Measurements from ENCODE around the gene IVNS1ABP.
"Not testable (repeated sequence)": the region's sequence is repeated elsewhere in the genome, so short reads cannot be mapped to it uniquely, and the experiment has no call there.

The IVNS1ABP gene

DNA sequence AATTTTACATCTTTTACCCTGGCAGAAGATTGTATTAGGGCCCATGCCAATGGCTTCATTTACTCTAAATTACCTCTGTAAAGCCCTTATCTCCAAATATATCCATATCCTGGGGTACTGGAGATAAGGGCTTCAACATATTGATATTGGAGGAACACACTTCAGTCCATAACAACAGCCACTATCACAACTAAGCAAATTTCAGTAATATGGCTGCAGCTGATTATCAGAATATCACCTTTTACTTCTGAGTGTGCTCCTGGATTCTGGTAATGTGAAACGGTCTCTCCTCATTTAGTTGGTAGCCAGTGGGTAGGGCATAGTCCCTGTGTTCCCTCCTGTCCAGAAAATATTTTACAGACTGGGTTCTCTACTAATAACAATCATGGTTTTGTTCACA lies 53.3 kb downstream of the IVNS1ABP start:
- no peak for DNase-seq (ENCODE audit: low read depth)
- H3K4me3 ChIP-seq (ENCODE audit: low read depth, low read length), result no peak overlapping the region

DNA sequence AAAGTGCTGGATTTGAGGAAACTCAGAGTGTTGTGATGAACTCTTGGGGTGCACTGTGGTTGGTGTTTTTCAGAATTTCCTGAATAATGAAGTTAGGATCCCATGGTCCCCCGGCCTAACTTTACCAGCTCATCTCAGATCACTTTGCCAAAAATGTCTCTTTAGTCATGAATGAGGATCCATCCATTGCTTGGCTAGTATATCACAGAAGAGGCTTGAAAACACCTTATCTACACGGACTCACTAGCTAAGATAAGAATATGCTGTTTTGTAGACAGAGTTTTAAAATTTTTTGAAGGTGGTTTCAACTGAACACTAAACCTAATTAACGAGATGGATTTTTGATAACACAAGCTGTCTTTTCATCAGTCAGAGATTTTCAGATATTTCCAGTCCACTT lies 53.8 kb downstream of the IVNS1ABP start:
- DNase-seq (ENCODE audit: low read depth), result no peak
- H3K4me3 ChIP-seq (ENCODE audit: low read depth, low read length), result no peak overlapping the region

DNA sequence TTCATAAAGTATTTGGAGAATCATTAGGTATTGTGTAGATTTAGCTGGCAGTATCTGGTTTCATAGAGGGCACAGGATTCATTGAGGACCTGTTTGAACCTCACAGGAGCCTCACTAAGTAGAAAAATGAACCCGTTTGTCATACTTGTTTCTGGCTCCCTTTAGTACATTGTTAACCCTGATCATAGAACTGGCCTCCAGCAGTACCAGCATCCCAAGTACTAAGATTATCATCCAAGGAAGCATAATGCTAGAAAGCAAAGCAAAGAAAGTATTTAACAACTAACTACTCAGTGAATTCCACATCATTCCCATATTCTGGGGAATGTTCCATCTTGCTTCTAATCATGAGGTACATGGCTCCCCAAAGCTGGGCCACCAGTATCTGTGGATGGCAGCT lies 54.9 kb downstream of the IVNS1ABP start:
- DNase-seq (ENCODE audit: low read depth), result no peak
- no peak overlapping the region for H3K4me3 ChIP-seq (ENCODE audit: low read depth, low read length)

DNA sequence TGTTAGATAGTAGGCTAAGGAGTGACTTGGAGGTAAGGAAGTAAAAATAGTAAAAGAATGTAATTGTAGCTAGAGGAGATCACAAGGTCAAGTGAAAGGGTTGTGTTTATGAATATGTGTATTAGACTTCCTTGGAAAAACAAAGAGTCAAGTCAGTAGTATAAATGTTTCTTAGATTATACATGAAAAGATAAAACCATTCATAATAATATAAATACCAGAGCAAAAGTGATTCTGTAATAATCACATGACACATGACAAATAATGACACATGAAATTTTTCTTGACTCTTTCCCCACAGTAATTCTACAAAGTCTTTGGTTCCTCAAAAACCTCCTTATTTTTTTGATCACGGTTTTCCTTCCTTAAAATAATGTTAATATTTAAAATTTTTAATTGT lies 56.4 kb downstream of the IVNS1ABP start:
- no peak for DNase-seq (ENCODE audit: low read depth)
- no peak overlapping the region for H3K4me3 ChIP-seq (ENCODE audit: low read depth, low read length)

DNA sequence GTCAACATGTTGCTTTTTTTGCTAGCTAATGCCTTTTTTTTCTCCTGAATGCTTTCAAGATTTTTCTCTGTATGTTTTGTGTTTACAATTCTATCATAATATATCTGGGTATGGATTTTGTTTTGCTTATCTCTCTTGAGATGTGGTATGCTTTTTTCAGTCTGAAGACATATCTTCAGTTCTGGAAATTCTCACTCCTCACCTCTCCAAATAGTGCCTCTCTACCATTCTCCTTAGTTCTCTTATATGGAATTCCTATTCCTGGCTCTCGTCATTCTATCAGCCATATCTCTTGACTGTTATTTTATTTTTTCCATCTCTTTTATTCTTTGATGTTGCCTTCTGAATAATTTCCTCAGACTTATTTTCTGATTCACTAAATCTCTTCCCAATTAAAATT lies 58.4 kb downstream of the IVNS1ABP start:
- H3K4me3 ChIP-seq (ENCODE audit: low read depth, low read length), result no peak overlapping the region
- no peak for DNase-seq (ENCODE audit: low read depth)

DNA sequence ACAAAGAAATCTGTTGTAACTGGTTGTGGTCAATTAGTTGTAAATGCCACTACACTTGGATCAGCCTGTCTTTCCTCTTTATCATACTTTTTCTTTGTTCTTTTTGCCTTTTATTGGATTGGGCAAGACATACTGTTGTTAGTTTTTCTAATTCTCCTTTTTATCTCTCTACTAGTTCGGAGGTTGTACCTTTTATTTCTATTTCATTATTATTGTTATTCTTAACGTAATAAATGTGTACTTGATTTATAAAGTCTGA lies 59.2 kb downstream of the IVNS1ABP start:
- H3K4me3 ChIP-seq (ENCODE audit: low read depth, low read length), result no peak overlapping the region
- DNase-seq (ENCODE audit: low read depth), result no peak

DNA sequence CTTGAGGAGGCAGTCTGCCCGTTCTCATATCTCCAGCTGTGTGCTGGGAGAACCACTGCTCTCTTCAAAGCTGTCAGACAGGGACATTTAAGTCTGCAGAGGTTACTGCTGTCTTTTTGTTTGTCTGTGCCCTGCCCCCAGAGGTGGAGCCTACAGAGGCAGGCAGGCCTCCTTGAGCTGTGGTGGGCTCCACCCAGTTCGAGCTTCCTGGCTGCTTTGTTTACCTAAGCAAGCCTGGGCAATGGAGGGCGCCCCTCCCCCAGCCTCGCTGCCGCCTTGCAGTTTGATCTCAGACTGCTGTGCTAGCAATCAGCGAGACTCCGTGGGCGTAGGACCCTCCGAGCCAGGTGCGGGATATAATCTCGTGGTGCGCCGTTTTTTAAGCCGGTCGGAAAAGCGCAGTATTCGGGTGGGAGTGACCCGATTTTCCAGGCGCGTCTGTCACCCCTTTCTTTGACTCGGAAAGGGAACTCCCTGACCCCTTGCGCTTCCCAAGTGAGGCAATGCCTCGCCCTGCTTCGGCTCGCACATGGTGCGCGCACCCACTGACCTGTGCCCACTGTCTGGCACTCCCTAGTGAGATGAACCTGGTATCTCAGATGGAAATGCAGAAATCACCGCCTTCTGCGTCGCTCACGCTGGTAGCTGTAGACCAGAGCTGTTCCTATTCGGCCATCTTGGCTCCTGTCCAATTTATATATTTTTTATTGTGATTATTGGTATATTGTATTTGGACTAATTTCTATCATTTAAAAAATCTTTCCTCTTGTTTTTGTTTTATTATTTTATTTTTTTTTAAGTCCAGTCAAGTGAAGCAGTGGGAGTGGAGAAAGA lies 59.7 kb downstream of the IVNS1ABP start:
- not testable (repeated sequence) for DNase-seq (ENCODE audit: low read depth); H3K4me3 ChIP-seq (ENCODE audit: low read depth, low read length)

DNA sequence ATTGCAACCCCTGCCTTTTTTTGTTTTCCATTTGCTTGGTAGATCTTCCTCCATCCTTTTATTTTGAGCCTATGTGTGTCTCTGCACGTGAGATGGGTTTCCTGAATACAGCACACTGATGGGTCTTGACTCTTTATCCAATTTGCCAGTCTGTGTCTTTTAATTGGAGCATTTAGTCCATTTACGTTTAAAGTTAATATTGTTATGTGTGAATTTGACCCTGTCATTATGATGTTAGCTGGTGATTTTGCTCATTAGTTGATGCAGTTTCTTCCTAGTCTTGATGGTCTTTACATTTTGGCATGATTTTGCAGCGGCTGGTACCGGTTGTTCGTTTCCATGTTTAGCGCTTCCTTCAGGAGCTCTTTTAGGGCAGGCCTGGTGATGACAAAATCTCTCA lies 61.4 kb downstream of the IVNS1ABP start:
- not testable (repeated sequence) for H3K4me3 ChIP-seq (ENCODE audit: low read depth, low read length); DNase-seq (ENCODE audit: low read depth)

DNA sequence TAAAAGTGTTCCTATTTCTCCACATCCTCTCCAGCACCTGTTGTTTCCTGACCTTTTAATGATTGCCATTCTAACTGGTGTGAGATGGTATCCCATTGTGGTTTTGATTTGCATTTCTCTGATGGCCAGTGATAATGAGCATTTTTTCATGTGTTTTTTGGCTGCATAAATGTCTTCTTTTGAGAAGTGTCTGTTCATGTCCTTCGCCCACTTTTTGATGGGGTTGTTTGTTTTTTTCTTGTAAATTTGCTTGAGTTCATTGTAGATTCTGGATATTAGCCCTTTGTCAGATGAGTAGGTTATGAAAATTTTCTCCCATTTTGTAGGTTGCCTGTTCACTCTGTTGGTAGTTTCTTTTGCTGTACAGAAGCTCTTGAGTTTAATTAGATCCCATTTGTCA lies 64.6 kb downstream of the IVNS1ABP start:
- not testable (repeated sequence) for H3K4me3 ChIP-seq (ENCODE audit: low read depth, low read length); DNase-seq (ENCODE audit: low read depth)

DNA sequence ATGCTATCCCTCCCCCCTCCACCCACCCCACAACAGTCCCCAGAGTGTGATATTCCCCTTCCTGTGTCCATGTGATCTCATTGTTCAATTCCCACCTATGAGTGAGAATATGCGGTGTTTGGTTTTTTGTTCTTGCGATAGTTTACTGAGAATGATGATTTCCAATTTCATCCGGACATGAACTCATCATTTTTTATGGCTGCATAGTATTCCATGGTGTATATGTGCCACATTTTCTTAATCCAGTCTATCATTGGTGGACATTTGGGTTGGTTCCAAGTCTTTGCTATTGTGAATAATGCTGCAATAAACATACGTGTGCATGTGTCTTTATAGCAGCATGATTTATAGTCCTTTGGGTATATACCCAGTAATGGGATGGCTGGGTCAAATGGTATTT lies 65.1 kb downstream of the IVNS1ABP start:
- not testable (repeated sequence) for H3K4me3 ChIP-seq (ENCODE audit: low read depth, low read length); DNase-seq (ENCODE audit: low read depth)

DNA sequence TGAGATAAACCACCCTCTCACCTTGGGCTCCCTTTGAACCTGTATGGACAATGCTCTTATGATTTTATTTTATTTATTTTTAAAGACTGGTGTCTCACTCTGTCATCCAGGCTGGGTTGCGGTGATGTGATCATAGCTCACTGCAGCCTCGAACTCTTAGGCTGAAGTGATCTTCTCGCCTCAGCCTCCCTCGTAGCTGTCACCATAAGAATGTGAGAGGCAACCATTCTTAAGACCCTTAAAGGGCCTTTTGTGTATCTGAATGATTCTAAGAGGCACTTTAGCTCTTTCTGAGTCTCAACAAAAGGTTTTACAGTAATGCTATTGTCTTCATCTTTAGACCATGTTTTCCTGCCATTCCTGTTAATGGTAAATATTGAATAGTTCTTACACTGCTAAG lies 67.0 kb downstream of the IVNS1ABP start:
- no peak overlapping the region for H3K4me3 ChIP-seq (ENCODE audit: low read depth, low read length)
- no peak for DNase-seq (ENCODE audit: low read depth)

DNA sequence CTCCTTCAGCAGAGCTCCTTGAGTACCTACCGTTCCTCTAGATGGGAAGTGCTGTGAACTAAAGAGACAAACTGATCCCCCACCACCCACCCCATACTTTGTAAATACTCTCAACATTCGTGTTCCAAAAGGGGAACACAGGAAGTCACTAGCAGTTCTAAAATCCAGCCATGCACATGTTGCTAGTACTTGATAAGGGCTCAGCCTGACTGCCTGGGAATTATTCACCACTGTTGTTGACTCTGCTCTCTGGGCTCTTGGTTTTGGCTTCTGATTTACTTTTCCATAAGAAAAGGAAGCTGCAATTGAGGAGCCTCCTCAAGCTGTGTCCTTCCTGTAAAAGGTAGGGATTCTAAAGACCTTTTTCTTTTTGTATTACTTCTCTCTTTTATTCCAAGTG lies 67.5 kb downstream of the IVNS1ABP start:
- DNase-seq (ENCODE audit: low read depth), result no peak
- no peak overlapping the region for H3K4me3 ChIP-seq (ENCODE audit: low read depth, low read length)
